ENCODE results near the gene CFAP57.
"Not testable (repeated sequence)": the region's sequence is repeated elsewhere in the genome, so short reads cannot be mapped to it uniquely, and the experiment has no call there.

The CFAP57 gene

GRCh38 chr1:43205671-43206070, 33.5 kb downstream of the CFAP57 start:
- Histone ChIP-seq H3K4me1 (ENCODE audit: control insufficient read depth, insufficient read depth, low read length, poor library complexity, severe bottlenecking) (peaks cover 34% of the 10 kb centered on the region), H3K36me3 (ENCODE audit: control insufficient read depth, insufficient read depth, low read length) (no peaks in the 10 kb centered on the region), H3K4me3 (ENCODE audit: extremely low read depth, insufficient read depth, low read length, poor library complexity, severe bottlenecking) (no peak overlapping the region), H3K9me3 (ENCODE audit: control insufficient read depth, low read length) (peaks cover 26% of the 10 kb centered on the region), H3K27ac (ENCODE audit: low read depth, low read length, severe bottlenecking) (peak overlapping the region; percentile 100)
- WGBS, 2 experiments (ENCODE audit: insufficient coverage in 2 of 2), result 89 to 100% methylated on average over 1 to 4 of the region's 4 CpGs

- peaks cover 34% of the 10 kb centered on the region for H3K4me1 ChIP-seq (ENCODE audit: control insufficient read depth, insufficient read depth, low read length, poor library complexity, severe bottlenecking)
- peaks cover 25% of the 10 kb centered on the region for H3K9me3 ChIP-seq (ENCODE audit: control insufficient read depth, low read length)
- peak overlapping the region; percentile 100 for H3K27ac ChIP-seq (ENCODE audit: low read depth, low read length, severe bottlenecking)
- H3K4me3 ChIP-seq (ENCODE audit: extremely low read depth, insufficient read depth, low read length, poor library complexity, severe bottlenecking), result no peak overlapping the region
- H3K36me3 ChIP-seq (ENCODE audit: control insufficient read depth, insufficient read depth, low read length), result no peaks in the 10 kb centered on the region
- WGBS, 2 experiments (ENCODE audit: insufficient coverage in 2 of 2), result 13 to 14% methylated on average over 7 to 8 of the region's 10 CpGs
Observed at GRCh38 chr1:43206600-43207228, 34.6 kb downstream of the CFAP57 start.

GRCh38 chr1:43207229-43207853, 35.2 kb downstream of the CFAP57 start:
- H3K36me3 ChIP-seq (ENCODE audit: control insufficient read depth, insufficient read depth, low read length), result no peaks in the 10 kb centered on the region
- H3K27ac ChIP-seq (ENCODE audit: low read depth, low read length, severe bottlenecking), result peak overlapping the region; percentile 100
- 88 to 91% methylated on average over 11 of the region's 12 CpGs for WGBS, 2 experiments (ENCODE audit: insufficient coverage in 2 of 2)

GRCh38 chr1:43208277-43208676, 36.1 kb downstream of the CFAP57 start:
- H3K4me3 ChIP-seq (ENCODE audit: extremely low read depth, insufficient read depth, low read length, poor library complexity, severe bottlenecking); H3K36me3 ChIP-seq (ENCODE audit: control insufficient read depth, insufficient read depth, low read length); H3K27ac ChIP-seq (ENCODE audit: low read depth, low read length, severe bottlenecking): not testable (repeated sequence)
- 100% methylated on average over 3 of the region's 8 CpGs; no CpG with 5 or more reads in 1 of the 2 experiments for WGBS, 2 experiments (ENCODE audit: insufficient coverage in 2 of 2)
- peaks cover 21% of the 10 kb centered on the region for H3K9me3 ChIP-seq (ENCODE audit: control insufficient read depth, low read length)
- H3K4me1 ChIP-seq (ENCODE audit: control insufficient read depth, insufficient read depth, low read length, poor library complexity, severe bottlenecking), result peaks cover 34% of the 10 kb centered on the region

More at GRCh38 chr1:43207229-43207853, 35.2 kb downstream of the CFAP57 start:
- Histone ChIP-seq H3K4me3 (ENCODE audit: extremely low read depth, insufficient read depth, low read length, poor library complexity, severe bottlenecking) (no peak overlapping the region), H3K4me1 (ENCODE audit: control insufficient read depth, insufficient read depth, low read length, poor library complexity, severe bottlenecking) (peaks cover 34% of the 10 kb centered on the region), H3K9me3 (ENCODE audit: control insufficient read depth, low read length) (peaks cover 21% of the 10 kb centered on the region)

- Histone ChIP-seq H3K36me3 (ENCODE audit: control insufficient read depth, insufficient read depth, low read length) (no peaks in the 10 kb centered on the region), H3K4me3 (ENCODE audit: extremely low read depth, insufficient read depth, low read length, poor library complexity, severe bottlenecking) (no peak overlapping the region), H3K4me1 (ENCODE audit: control insufficient read depth, insufficient read depth, low read length, poor library complexity, severe bottlenecking) (peaks cover 10% of the 10 kb centered on the region), H3K27ac (ENCODE audit: low read depth, low read length, severe bottlenecking) (no peak overlapping the region), H3K9me3 (ENCODE audit: control insufficient read depth, low read length) (peaks cover under 1% of the 10 kb centered on the region)
- WGBS, 2 experiments (ENCODE audit: insufficient coverage in 2 of 2), result 50 to 70% methylated on average over 2 to 4 of the region's 7 CpGs
Observed at GRCh38 chr1:43214501-43215444, 42.6 kb downstream of the CFAP57 start.

GRCh38 chr1:43217747-43218146, 45.6 kb downstream of the CFAP57 start:
- no peak overlapping the region for H3K27ac ChIP-seq (ENCODE audit: low read depth, low read length, severe bottlenecking)
- peaks cover 10% of the 10 kb centered on the region for H3K4me1 ChIP-seq (ENCODE audit: control insufficient read depth, insufficient read depth, low read length, poor library complexity, severe bottlenecking)
- no peaks in the 10 kb centered on the region for H3K9me3 ChIP-seq (ENCODE audit: control insufficient read depth, low read length)
- H3K36me3 ChIP-seq (ENCODE audit: control insufficient read depth, insufficient read depth, low read length), result no peaks in the 10 kb centered on the region
- no peak overlapping the region for H3K4me3 ChIP-seq (ENCODE audit: extremely low read depth, insufficient read depth, low read length, poor library complexity, severe bottlenecking)
- WGBS, 2 experiments (ENCODE audit: insufficient coverage in 2 of 2), result 90 to 99% methylated on average over 9 to 10 of the region's 10 CpGs

GRCh38 chr1:43220905-43221778, 49.0 kb downstream of the CFAP57 start:
- WGBS, 2 experiments (ENCODE audit: insufficient coverage in 2 of 2), result 94% methylated on average over 6 of the region's 7 CpGs
- no peak overlapping the region for H3K4me3 ChIP-seq (ENCODE audit: extremely low read depth, insufficient read depth, low read length, poor library complexity, severe bottlenecking)
- no peak overlapping the region for H3K27ac ChIP-seq (ENCODE audit: low read depth, low read length, severe bottlenecking)
- H3K9me3 ChIP-seq (ENCODE audit: control insufficient read depth, low read length), result no peaks in the 10 kb centered on the region
- peaks cover 6% of the 10 kb centered on the region for H3K4me1 ChIP-seq (ENCODE audit: control insufficient read depth, insufficient read depth, low read length, poor library complexity, severe bottlenecking)
- H3K36me3 ChIP-seq (ENCODE audit: control insufficient read depth, insufficient read depth, low read length), result no peaks in the 10 kb centered on the region

GRCh38 chr1:43221797-43222196, 49.7 kb downstream of the CFAP57 start:
- no peaks in the 10 kb centered on the region for H3K9me3 ChIP-seq (ENCODE audit: control insufficient read depth, low read length)
- H3K4me3 ChIP-seq (ENCODE audit: extremely low read depth, insufficient read depth, low read length, poor library complexity, severe bottlenecking), result no peak overlapping the region
- no peaks in the 10 kb centered on the region for H3K4me1 ChIP-seq (ENCODE audit: control insufficient read depth, insufficient read depth, low read length, poor library complexity, severe bottlenecking)
- WGBS, 2 experiments (ENCODE audit: insufficient coverage in 2 of 2), result no CpG with 5 or more reads among the region's 1 CpG
- no peak overlapping the region for H3K27ac ChIP-seq (ENCODE audit: low read depth, low read length, severe bottlenecking)
- no peaks in the 10 kb centered on the region for H3K36me3 ChIP-seq (ENCODE audit: control insufficient read depth, insufficient read depth, low read length)

- no peaks in the 10 kb centered on the region for H3K36me3 ChIP-seq (ENCODE audit: control insufficient read depth, insufficient read depth, low read length)
- H3K9me3 ChIP-seq (ENCODE audit: control insufficient read depth, low read length), result no peaks in the 10 kb centered on the region
- 89 to 94% methylated on average over 5 to 8 of the region's 9 CpGs for WGBS, 2 experiments (ENCODE audit: insufficient coverage in 2 of 2)
- no peak overlapping the region for H3K4me3 ChIP-seq (ENCODE audit: extremely low read depth, insufficient read depth, low read length, poor library complexity, severe bottlenecking)
- H3K27ac ChIP-seq (ENCODE audit: low read depth, low read length, severe bottlenecking), result no peak overlapping the region
- peaks cover 7% of the 10 kb centered on the region for H3K4me1 ChIP-seq (ENCODE audit: control insufficient read depth, insufficient read depth, low read length, poor library complexity, severe bottlenecking)
Observed at GRCh38 chr1:43222879-43223278, 50.7 kb downstream of the CFAP57 start.

GRCh38 chr1:43225168-43225567, 53.0 kb downstream of the CFAP57 start:
- no peaks in the 10 kb centered on the region for H3K36me3 ChIP-seq (ENCODE audit: control insufficient read depth, insufficient read depth, low read length)
- 93% methylated on average over 2 of the region's 3 CpGs; no CpG with 5 or more reads in 1 of the 2 experiments for WGBS, 2 experiments (ENCODE audit: insufficient coverage in 2 of 2)
- H3K4me1 ChIP-seq (ENCODE audit: control insufficient read depth, insufficient read depth, low read length, poor library complexity, severe bottlenecking), result peaks cover 8% of the 10 kb centered on the region
- H3K27ac ChIP-seq (ENCODE audit: low read depth, low read length, severe bottlenecking), result no peak overlapping the region
- H3K4me3 ChIP-seq (ENCODE audit: extremely low read depth, insufficient read depth, low read length, poor library complexity, severe bottlenecking), result no peak overlapping the region
- H3K9me3 ChIP-seq (ENCODE audit: control insufficient read depth, low read length), result no peaks in the 10 kb centered on the region

Measured in mesodermal cell (in vitro differentiated cells).